Activated naive CD4-positive, alpha-beta T cell treated with Interleukin-2 at 50 U/mL for 16 hours (primary cell): ENCODE data around the gene SETD4.
A peak's percentile ranks its signal among the peaks of the same experiment; 100 is the strongest.
"Not testable (repeated sequence)": the region's sequence is repeated elsewhere in the genome, so short reads cannot be mapped to it uniquely, and the experiment has no call there.

Source experiments
- DNase-seq: peaks from one replicate; pipeline ENCODE4 v3.0.0-alpha.2; 2020

SETD4 gene

DNA sequence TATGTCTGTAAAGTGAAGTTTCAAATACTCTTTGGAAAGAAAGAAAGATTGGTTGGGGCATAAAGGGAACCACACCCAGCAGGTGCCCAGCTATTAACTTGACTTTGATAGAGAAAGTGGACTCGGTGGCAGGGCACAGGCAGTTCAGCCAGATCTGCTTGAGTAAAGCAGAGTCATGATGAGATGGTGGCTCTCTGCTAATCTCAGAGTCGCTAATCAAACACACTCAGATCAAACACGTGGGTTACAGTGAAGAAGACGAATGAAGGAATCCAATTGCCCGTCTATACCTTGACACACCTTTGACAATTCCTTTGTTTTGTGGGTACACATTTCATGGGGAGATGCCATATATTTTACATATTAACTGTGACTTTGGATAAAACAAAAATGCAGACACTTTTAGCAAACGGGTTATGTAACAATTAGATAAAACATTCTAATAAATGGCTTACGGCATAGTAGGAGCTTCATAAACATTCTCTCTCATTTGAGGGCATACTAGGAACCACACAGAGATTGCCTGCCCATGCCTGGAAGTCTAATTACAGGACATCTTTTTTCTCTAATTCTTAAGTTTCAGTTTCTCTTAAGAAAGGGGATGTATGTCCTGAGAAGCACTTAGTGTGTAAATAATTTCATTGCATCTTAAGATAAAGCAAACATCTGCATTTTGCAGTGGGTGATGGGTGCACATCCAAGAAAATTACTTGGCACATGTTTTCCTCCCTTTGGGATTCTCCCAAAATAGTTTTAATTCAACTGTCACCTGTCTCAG, 16.7 kb upstream of the SETD4 start:
- no peak for DNase-seq

DNA sequence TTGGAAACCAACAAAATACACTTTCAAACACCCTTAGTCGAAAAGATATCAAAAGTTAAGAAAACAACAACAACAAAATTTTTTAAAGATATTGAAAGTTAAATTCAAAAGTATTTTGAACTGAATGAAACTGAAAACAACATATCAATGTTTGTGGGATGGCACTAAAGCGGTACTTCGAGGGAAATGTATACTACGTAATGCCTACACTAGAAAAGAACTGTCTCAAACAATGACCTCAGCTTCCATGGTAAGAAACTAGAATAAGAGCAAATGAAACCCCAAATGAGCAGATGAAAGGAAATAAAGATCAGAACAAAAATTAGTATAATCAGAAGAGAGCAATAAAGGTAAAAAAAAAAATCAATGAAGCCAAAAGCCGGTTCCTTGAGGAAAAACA, 15.6 kb upstream of the SETD4 start:
- no peak for DNase-seq

DNA sequence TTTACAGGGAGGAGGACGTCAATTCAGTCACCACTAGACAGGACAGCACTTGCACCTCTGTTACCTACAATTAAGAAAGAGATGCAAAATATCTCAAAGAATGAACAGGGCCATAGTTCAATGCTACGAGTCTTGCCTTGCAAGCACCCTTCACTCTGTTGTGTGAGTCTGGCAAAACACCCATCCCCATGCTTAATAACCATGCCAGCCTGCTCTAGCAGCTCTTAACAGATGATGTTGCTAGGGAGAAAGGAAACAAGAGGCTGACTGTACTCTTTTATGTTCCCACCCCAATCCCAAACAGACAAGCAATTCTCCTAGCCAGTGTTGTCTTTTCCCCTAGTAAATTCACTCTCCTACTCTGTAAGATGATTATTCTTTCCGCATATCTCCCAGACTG, 14.8 kb upstream of the SETD4 start:
- DNase-seq, result no peak

DNA sequence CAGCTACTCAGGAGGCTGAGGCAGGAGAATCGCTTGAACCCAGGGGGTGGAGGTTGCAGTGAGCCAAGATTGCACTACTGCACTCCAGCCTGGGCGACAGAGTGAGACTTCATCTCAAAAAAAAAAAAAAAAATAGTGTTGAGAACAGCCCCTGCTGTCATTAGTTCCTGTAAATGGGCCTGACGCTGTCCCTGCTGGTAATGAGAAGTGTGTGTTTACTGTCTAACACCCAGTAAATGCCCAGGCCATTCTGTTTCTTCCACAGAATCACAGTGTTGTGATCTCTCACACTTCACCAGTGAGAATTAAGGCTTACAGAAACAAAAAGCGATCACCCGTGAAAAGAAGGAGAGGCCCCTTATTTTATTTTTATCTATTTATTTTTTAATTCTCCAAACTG, 13.6 kb upstream of the SETD4 start:
- not testable (repeated sequence) for DNase-seq

DNA sequence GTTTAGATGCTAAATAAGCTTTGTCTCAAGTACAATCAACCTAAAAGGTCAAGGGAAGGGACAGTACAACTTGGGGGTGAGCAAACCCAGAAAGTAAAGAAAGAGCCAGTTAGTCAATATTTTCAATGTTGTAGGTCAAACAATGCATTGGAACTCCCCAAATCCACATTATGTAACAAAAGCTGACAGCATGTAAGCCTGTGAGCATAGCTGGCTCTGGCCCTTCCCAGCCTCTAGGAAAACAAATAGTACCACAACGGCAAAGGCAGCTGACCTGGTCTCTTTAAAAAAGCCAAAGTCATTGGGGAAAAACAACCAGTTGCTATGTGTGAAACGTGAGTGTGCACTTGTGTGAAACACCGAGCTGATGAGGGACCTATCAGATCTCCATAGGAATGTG, 12.9 kb upstream of the SETD4 start:
- no peak for DNase-seq

DNA sequence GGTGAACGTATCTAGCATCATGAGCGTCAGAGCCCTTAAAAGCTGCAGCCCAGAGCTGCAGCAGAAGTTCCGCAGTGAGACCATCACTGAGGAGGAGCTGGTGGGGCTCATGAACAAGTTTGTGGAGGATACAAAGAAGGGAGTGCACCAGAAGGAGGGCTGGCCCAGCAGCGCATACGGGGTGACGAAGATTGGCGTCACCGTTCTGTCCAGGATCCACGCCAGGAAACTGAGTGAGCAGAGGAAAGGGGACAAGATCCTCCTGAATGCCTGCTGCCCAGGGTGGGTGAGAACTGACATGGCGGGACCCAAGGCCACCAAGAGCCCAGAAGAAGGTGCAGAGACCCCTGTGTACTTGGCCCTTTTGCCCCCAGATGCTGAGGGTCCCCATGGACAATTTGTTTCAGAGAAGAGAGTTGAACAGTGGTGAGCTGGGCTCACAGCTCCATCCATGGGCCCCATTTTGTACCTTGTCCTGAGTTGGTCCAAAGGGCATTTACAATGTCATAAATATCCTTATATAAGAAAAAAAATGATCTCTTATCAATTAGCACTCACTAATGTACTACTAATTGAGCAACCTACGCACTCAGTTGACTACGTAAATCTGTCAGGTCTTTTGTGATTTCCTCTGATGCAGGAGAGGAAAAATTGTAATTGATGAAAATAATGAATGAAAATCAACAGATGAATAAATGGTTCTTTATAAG, 12.3 kb upstream of the SETD4 start:
- no peak for DNase-seq

DNA sequence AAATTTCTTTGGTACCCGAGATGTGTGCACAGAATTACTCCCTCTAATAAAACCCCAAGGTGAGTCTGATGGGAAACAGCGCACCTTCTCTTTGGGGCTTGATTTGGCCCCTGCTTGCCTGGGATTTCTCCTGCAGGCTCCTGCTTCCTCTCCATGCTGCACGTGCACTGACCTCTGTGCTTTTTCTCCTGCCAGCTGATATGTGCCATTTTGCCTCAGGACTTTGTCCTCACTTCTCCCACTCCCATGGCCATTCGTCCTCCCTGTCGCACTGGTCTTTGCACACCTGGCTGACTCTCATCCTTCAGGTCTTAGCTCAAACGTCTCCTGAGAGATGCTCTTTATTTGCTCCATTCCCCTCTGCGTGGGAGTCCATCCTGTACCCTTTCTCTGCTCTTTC, 10.7 kb upstream of the SETD4 start:
- no peak for DNase-seq

DNA sequence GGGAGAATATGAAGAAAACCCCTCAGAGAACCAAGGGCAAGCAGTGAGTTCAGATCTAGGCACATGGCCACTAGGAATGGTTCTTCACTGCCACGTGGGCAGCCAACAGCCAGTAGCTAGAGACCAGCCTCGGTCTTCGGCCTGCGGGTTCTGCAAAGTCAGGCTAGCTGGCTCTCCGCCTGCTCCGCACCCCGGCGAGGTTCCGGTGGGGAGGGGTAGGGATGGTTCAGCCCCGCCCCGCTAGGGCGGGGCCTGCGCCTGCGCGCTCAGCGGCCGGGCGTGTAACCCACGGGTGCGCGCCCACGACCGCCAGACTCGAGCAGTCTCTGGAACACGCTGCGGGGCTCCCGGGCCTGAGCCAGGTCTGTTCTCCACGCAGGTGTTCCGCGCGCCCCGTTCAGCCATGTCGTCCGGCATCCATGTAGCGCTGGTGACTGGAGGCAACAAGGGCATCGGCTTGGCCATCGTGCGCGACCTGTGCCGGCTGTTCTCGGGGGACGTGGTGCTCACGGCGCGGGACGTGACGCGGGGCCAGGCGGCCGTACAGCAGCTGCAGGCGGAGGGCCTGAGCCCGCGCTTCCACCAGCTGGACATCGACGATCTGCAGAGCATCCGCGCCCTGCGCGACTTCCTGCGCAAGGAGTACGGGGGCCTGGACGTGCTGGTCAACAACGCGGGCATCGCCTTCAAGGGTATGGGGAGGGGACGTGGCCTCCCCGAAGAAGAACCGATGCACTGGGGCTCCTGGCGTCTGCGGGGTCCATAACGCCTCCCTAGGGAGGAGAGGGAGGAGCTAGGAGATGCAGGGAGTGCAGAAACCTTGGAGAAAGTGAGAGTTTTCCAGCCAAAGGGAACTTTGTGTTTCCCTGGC, 9.6 kb upstream of the SETD4 start, which contains the start of gene CBR1:
Gene CBR1 (plus strand): TSS at position 312 of the 871 bp plus-strand sequence. CDS start 92 bp downstream, at position 404.
- DNase-seq, result peak; percentile 91

DNA sequence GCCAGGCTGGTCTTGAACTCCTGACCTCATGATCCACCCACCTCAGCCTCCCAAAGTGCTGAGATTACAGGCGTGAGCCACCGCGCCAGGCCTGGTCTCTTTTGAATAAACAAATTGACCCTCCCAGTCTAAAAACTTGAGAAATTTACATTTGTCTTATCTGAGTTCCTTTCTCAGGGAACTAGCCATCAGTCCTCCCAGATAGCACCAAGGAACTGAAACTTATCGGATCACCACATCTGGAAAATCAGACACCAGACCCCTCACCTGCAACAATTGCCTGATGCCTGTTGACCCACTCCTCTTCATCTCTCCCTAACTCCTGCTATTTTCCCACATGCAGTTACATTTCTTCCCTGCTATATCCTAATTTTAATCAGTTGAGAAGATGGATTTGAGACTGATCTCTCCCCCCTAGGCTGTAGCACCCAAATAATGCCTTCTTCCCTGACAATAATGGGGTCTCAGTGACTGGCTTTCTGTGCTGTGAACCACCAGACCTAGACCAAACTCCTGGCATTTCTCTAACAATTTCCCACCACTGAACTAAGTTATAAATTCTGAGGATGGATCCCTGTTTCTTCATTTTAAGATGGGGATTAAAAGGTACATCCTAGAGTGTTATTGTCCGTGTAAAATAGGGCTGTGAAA, 8.5 kb upstream of the SETD4 start:
- DNase-seq, result no peak

DNA sequence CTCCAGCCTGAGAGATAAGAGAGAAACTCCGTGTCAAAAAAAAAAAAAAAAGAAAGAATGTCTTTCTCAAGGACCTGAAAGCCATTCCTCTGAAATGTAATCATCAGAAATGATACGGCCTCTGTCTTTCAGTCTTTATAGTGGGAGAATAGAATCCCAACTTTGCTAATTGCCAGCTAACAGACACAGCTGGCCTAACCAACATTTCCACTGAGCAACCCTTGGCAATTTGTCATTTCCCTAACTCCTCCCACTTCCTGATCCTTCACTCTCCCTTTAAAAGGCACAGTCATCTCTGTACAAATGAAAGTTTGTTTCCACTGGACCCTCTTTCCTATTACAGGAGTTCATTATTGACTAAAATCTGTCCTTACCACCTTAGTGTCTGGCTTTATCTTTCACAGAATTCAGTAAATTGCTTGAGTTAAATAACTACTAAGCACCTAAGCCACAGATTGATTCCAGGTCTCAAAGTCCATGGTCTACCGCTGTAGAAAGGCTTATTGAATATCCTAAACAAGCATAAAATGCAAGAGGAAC, 5.2 kb upstream of the SETD4 start:
- no peak for DNase-seq

DNA sequence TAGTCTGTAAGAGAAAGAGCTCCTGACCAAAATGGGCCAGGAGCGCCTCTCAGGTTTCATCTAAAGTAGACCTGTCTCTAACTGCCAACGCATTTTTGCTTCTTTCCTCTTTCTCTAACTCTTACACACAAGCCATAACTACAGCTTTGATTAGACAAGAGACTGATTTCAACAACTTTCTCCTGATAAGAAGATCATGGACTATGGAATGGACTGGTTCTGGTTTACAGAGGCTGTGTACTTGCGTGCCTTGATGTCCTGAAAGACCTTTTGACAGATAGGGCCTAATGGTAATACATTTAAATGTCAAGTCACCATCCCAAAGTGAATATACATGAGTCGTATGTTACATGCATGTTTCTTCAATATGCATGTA, 3.7 kb upstream of the SETD4 start:
- no peak for DNase-seq

DNA sequence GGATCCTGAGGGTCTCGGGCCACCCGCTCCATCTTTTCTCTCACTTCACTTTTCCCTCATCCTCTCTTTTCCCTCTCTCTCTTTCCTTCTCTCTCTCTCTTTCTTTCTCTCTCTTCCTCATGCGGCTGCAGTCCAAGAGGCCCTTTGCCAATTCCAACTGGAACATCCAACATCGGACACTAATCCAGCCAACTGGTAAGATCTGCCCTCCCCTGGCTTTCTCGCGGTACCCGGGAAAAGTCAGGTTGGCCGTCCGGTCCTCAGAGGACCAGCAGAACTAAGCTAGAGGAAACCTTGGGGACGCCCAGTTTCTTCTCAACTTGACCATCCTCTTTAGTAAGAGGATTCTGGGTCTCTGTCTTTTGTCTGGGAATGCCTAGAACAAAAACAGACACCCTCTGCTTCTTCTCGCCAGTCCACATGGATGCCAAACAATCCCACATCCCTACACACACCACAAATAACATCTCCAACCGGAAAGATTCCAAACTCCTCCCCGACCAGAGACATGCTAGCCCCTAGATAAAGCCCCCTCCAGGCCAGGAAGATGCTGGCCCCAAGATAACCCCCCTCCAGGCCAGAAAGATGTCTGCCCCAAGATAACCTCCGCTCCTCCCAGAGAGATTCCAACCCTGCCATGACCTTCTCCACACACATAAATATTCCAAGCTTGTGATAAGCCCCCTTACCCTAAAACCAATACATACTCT, 3.2 kb upstream of the SETD4 start:
- DNase-seq, result no peak

DNA sequence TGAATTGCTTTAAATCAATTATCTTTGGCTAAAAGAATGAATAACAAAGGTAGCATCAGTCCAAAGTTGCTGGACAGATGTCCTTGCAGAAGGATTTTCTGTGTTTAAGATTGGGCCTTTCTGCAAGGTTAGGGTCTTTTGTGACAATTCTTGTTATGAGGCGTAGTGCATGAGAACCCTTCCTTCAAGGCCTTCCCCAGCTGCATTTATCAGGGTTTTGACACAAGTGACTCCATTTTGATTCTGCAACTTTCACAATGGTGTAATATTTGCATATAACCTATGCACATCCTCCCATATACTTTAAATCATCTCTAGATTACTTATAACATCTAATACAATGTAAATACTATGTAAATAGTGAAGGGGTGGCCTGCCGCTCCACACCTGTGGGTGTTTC, 1.1 kb upstream of the SETD4 start:
- no peak for DNase-seq

DNA sequence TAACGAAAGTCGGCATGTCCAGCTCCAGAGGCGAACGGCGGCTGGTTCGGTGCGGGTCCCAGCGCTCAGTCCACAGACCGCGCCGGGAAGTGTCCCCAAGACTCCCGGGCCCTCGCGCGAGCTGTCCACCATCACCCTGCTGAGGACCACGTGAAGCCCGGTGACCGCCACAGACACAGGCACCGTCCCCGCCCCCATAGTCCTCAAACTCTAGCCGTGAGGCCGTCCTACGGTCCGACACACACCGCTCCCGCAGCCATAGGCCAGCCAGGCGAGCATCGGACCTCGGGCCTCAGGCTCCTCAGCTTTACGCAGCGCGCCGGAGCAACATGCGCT, 535 bp downstream of the SETD4 start:
- DNase-seq, result no peak

DNA sequence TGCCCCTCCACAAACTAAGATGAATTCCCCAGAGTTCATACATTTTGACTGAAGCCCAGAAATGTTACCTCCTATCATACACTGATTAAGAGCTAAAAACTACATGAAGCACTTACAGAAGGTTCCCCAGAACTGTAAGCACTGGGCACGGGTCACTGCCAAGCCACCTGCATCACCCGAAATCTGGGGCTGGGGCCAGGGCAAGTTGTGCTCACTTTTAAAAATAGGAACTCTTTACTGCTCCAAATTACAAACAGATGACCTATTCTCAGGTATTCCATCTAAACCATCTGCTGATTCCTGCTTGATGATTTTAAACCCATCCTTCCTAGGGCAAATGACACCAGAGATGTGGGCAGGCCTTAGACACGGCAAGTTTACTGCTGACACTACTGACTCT, 4.8 kb downstream of the SETD4 start:
- no peak for DNase-seq

DNA sequence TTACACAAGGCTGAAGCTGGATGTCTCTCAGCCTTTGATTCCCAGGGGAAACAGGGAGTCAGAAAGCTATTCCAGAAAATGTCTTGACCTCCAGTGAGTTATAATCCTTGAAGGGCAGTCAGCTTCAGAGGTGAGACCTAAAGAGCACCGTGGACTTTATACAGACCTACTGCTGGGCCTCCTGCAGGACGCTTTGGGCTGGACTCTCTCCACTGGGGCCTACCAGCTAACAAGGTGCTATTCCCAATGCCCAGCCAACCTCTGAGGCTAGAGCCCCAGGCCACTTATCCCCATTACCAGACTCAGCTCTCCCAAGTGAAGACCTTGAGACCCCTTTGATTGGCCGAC, 6.6 kb downstream of the SETD4 start:
- DNase-seq, result no peak

DNA sequence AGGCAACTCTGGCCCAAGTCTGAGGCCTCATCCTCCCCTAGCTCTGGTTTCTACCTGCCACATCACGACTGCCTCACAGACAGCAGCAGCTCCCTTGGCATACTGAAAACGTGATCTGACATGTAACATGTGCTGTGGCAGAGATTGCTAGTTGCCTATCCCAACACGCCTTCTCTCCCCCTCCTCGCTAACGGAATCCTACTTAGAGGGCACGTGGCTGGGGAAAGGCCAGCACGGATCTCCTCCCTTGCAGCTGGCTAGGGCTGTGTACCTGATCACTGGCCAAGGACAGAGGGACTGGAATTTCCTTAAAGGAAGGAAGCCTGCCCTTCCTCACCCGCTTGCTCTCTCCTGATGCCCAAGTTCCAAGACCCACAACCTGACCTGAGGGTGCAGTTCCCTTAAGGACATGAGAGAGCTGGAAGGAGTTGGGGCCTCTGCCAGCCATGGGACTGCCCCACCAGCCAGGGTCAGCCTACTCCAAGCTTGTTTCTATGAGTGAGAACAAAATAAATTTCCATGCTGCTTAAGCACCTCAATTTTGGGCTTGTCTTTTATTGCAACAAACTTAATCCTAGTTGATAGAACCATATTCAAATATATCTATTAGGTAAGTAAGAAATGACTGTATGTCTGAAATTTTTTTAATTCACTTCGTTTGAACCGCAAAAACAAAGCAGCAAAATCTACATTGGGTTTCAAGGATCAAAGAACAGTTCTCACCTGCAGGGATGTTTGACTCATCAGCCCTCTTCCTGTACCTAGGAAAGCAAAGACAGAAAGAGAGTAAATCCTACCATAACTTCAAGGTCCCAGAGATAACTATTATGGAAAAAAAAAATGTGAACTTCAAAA, 7.2 kb downstream of the SETD4 start:
- DNase-seq, result no peak

DNA sequence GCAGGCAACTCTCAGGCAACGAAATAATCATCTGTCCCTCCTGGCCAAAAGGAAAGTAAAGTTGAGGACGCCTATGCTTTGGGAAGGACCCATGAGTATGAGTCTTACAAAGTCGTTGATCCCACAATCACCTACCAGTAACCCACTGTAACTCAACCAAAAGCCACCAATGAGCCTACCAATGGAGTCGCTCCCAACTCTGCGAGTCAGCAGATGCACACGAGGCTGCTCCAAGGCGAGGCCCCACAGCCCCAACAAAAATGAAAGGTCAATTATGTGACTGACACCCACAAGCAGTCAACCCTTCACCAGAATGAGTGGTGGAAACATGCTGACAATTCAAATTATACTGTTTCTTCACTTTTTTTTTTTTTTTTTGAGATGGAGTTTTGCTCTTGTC, 12.0 kb downstream of the SETD4 start:
- no peak for DNase-seq

DNA sequence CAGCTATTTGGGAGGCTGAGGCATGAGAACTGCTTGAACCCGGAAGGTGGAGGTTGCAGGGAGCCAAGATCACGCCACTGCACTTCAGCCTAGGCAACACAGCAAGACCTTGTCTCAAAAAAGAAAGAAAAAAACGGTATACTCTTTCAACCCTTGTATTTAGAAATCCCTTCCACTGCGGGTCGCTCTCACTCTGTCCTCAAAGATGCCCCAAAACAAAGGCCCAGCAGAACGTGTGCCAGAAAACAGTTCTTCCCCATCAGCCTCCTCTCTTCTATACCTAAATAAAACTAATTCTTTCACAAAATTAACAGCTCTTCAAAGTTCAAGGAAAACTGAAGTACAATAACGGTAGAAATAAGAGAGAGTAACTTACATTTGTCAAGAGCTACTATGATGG, 13.2 kb downstream of the SETD4 start:
- DNase-seq, result no peak

DNA sequence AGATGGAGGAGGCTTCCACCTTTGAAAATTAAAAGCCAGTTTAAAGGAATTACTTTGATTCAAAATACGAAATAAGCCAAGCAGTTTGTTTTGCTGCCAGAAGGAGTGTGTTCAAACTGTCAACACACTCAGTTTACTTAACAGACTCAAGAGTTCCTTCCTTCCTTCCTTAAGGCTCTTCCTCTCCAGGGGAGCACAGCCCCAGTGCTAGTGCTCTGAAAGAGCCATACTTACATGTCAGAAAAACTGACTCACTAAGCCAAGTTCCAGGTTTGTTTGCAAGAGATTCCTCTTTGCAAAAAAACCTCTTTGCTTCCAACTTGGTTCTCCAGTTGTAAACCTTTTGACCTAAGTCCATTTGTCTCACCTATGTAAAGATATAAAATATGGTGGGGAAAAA, 14.3 kb downstream of the SETD4 start:
- DNase-seq, result no peak

DNA sequence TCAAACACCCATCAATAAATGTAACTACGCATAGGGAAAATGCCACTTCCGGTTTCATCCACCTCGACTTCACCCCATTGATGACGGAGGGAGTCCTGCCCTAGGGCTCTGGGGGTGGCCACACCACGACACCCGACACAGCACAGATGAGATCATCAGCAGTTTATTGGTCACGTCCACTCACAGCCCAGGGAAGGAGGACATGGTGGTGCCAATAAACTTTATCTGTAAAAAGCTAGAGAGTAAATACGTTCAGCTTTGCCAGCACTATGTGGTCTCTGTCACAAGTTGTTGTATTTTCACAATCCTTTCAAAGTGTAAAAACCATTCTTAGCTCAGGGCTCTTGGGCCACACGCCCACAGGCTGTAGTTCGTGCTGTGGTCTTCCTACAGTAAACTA, 16.3 kb downstream of the SETD4 start:
- DNase-seq, result no peak
